NCI-H1930 (cell line): ENCODE data around the gene ELAVL2.

Experiments used
- DNase-seq, 2 experiments: peaks; one replicate each; lab custom pipeline; 2025; lab: John Stamatoyannopoulos, UW

Gene ELAVL2

DNA sequence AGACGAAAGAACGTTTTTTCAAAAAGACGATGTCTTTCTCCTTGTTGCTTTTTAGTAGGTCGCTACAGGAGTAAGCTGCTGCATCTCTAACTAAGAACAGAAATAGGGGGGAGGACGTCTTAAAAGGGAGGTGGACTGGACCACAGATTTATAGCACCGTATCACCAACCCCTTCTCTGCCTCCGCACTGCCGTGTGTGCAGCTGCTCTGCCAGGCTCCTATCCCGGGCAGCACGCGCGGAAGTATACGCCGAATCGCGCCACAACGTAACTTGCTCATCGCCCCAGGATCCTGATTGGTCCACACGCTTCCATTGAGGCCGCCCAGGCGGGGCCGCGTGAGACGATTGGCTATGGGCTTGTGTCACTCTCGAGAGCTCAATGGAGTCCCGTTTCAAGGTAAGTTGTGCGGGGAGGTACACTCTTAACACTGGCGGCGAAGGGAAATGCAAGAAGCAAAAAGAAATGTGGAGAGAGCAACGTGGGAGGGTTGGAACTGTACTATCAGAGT lies at the start of gene ELAVL2:
TSS of gene ELAVL2 (minus strand) at position 121 of the 510 bp plus-strand sequence. CDS start 64,006 bp downstream, outside the sequence.
- peak; percentile 99 for DNase-seq

- DNase-seq = no peak
These were observed 32.2 kb upstream of the ELAVL2 start for GRCh38 chr9:23858234-23858633.

DNA sequence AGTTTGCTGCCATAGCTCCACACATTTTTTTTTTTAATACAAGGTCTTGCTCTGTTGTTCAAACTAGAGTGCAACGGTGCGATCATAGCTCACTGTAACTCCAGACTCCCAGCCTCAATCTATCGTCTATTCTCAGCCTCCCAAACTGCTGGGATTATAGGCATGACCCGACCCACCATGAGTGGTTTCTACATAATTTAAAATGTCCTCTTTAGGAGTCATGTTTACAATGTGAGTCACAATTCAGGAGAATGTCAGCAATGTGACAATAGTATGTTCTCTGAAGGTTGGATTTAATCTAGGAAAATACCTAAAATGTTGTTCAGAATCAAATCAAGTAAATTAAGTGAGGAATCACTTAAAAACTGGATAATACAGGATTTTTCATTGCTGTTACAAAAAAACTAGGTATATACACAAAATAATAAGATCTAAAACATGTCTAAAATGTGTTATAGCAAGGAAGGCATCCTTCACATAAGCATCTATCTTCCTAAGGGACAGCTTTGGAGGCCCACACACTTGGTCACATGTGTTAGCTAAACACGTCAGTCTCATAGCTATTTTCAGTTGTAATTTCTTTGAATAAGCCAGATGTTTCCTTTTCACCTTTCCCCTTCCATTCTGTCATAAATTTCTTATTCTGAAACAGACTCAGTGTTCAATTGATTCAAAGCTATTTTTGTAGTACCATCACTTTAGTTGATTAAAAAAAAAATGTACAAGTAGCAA lies 30.0 kb upstream of the ELAVL2 start:
- no peak for DNase-seq

DNA sequence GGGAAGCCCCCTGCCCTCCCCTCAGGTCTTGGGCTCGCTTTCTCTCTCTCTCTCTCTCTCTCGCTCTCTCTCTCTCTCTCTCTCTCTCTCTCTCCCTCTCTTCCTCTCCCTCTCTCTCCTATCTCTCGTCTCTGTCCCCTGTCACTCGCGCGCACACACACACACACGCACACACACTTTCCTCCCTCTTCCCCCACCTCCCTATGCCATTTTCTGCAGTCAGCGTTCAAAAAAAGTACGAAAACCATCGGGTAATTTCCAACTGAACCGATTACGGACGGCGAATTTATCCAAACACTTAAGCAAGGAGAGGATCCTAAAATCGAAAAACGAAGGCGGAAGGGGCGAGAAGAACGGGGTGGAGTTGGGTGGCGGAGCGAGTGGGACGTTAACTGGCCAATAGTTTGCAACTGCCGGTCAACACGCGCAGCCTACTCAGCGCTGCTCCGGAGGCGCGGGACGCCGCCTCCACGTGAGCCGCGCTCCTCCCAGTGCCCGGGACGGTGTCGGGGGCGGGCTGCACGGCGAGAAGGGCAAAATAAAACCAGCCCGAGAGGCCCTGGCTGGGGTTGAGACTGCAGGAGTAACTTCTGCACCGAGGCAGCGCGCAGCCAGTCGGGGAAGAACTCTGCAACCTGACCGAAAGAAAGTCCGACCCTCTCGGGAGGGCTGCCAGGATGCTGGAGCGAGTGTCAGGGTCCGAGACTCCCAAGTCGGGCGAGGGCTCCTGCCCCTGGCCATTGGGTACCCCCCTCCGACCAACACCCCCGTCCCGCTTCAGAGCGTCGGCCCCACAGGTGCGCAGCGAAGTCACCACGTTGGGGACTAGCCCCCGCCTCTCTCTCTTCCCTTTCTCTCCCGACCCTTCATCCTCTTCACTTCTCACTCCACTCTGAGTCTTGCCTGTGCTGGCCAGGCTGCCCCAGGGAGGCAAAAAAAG lies 24.9 kb upstream of the ELAVL2 start:
- DNase-seq = no peak

GRCh38 chr9:23850242-23850689 lies 24.2 kb upstream of the ELAVL2 start:
- DNase-seq = peak; percentile 12 to 23

- DNase-seq = no peak
These were observed 23.5 kb upstream of the ELAVL2 start for GRCh38 chr9:23849379-23850035.

DNA sequence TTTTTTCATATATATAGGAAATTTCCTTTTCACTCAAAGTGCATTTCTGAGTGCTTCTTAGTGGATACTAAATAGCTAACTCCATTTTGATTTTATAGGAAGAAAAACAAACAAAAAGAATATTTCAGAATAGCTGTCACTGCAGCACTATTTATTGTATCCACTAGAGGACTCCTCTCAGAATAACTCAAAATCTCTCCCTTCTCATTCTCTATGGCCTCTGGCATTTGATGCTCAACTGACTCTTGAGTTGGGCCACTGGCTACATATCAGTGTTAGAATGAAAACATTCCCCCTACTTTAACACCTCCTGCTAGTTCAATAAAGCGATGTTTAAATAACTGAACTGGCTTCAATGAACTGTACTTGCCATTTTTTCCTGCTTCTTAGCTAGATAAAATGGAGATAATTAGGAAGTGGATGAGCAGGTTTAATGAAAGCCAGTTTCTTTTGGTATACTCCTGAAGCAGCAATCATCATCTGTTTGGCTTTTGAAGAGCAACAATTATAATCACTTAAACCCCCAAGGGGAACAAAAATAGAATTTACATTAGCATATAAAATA lies 16.6 kb upstream of the ELAVL2 start:
- no peak for DNase-seq

DNA sequence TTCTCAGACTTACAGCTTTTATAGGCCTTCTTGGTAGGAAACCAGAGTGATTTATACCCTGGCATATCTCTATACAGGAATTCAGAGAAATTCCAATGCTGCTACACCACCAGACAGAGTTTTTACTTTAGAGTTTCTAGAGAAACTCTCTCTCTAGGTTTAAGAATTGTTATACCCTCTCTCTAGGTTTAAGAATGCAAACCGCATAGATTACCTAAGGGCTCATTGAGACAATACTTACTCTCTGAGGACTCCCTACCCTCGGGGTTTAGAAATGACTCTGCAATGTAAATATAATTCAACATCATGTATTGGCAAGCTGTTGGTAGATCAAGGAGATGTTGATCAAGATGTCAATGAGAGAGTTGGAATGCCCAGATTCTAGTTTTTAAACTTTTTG lies 15.3 kb upstream of the ELAVL2 start:
- DNase-seq = no peak

- DNase-seq = no peak
These were observed 11.0 kb upstream of the ELAVL2 start for GRCh38 chr9:23837038-23837437.

GRCh38 chr9:23830929-23831730 lies 5.1 kb upstream of the ELAVL2 start:
- no peak for DNase-seq

- no peak for DNase-seq
These were observed 4.4 kb upstream of the ELAVL2 start for GRCh38 chr9:23830476-23830805.

- DNase-seq = no peak
These were observed 3.8 kb upstream of the ELAVL2 start for GRCh38 chr9:23829580-23830475.

GRCh38 chr9:23825700-23826099 lies 340 bp downstream of the ELAVL2 start:
- DNase-seq = no peak

DNA sequence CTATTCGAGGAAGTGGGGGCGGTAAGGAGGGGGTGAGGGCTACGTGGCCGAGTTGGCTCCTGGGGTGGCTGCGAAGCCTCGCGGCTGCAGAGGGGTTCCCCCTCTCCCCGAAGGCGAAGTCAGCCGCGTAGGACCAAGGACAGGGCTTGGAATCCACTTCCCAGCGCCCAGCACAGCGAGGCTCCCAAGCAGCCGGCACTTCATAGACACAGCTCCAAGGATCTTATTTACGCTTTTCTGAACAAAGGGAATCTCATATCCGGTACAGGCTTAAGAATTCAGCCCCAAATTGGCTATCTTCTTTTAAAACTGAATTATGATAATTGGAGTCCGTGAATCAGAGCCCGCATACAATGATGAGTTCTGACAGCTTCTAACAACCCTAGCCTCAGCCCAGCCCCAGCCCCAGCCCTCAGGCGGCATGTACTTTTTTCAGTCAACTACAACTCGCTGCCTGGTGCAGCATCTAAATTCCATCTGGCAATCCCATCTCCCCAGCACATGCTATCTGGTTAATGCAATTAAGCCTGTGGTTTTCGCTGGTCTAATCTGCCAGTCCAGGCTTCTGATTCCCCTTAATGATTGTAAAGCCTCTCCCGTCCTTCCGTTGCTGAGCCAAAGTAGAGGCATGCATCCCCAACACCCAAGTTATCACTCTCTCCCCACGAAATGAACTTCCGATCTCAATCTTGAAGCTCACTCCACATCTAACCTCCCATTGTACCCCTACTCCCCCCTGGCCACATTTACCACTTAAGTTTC lies 1.0 kb downstream of the ELAVL2 start:
- DNase-seq = no peak

DNA sequence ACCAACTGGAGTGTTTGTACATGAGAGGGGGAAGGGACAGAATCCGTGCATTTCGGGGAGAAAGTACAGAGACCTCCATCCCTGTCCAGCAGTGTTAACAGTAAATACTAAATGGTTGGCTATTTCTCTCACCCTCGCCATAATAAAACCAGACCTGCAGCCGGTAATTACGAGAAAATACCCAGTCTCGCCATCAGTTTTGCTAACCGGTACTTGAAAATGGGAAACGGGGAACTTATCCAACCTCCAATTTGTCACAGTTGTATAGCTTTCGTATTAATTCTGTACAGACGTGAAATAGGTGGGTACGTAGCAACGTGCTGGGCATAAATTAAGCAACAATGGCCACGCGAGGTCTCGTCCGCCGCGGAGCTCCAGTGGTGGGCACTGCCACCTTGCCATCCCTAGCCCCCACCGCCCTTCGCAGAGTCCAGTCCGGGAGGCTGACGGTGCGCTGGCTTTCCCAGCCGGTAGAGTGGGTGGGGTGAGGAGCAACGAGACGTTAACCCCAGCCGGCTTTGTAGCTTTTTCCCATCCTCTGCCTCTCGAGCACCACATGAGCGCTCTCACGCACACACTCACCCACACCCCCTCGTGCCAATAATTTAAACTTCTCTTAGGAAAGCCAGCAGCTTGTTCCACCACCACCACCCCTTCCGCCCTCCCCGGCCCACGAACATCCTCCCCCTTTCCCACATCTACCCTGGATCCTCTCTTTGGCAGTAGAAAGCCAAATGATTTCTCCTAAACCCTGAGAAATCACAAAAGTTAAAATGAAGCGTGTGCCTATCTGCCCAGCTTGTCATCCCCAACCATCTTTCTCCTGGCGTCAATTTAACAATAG lies 1.8 kb downstream of the ELAVL2 start:
- no peak for DNase-seq

- no peak for DNase-seq
These were observed 2.8 kb downstream of the ELAVL2 start for GRCh38 chr9:23823269-23823668.

DNA sequence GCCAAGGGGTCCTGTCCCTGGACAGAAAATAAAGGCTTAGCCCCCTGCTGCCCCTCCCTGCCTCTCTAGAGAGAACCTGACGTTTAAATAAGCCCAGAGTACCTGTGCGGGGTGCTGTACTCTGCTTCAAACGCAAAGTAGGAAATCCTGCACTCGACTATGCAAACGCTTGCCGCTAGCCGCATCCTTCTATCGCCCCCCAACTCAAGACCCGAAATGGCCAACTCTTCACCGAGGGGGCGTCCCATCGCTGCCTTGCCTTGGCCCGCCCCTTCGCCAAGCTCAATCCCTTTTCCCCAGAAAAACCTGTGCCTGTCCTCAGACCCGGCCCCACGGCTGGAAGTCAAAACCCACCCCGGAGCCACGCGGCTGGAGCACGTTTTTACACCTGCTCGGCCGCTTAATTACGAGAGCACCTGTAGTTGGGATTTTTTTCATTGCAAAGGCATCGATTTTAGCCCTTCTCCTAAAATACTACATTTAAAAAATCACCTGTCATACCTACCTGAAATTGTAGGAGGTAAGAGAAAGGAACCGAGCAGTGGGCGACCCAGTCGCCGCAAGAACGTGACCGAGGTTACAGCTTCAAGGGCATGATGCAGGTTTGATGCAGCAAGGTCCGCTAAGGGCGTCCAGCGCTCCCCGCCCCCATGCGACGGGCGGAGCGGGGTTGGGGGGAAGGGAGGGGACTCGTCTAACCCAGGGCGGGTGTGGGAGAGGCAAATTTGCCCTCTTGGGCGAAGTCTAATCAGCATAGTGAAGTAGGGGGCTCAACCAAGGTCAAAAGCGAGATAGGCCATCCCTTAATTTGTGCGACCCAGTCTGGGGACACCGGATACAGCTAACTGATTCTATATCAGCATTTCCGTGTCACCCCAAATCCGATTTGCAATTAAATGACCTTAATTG lies 3.5 kb downstream of the ELAVL2 start:
- DNase-seq = no peak
